ENCODE measurements around the gene ACOD1.

Gene ACOD1

GRCh38 chr13:76992548-76993001, 44.3 kb downstream of the ACOD1 start:
- no peak for DNase-seq

GRCh38 chr13:76993021-76993420, 44.7 kb downstream of the ACOD1 start:
- DNase-seq: no peak

- DNase-seq: no peak
Observed at GRCh38 chr13:76993473-76993872, 45.2 kb downstream of the ACOD1 start.

GRCh38 chr13:76994281-76994680, 46.0 kb downstream of the ACOD1 start:
- DNase-seq: no peak

- DNase-seq: no peak
Observed at GRCh38 chr13:77000475-77000874, 52.2 kb downstream of the ACOD1 start.

GRCh38 chr13:77001540-77001939, 53.2 kb downstream of the ACOD1 start:
- no peak for DNase-seq

GRCh38 chr13:77001963-77002587, 53.8 kb downstream of the ACOD1 start:
- DNase-seq: no peak

- DNase-seq: no peak
Observed at GRCh38 chr13:77002590-77003190, 54.4 kb downstream of the ACOD1 start.

Data from activated naive CD4-positive, alpha-beta T cell treated with anti-CD3 and anti-CD28 coated beads, Interleukin-2, amount 50 U/mL, for 16 hours (primary cell).